BE2C (cell line): ENCODE measurements around the gene DTL.

Source experiments
- DNase-seq: peaks from one replicate; pipeline ENCODE4 v3.0.0-alpha.2; 2020
- H3K27me3 ChIP-seq: fragments of 250-450 bp; sonication (Bioruptor Pico); 2 replicates; pipeline ENCODE4 v1.5.1; 2020; ENCODE audit warnings: mild to moderate bottlenecking
- H3K36me3 ChIP-seq: fragments of 250-450 bp; sonication (Bioruptor Pico); 2 replicates; pipeline ENCODE4 v1.5.1; 2020; ENCODE audit warnings: mild to moderate bottlenecking
- H3K4me1 ChIP-seq: fragments of 250-450 bp; sonication (Bioruptor Pico); 2 replicates; pipeline ENCODE4 v1.5.1; 2020
- H3K4me3 ChIP-seq: 2 replicates; pipeline ENCODE4 v1.5.1; 2011; ENCODE audit warnings: low read depth, low read length
- H3K9me3 ChIP-seq: fragments of 250-450 bp; sonication (Bioruptor Pico); 2 replicates; pipeline ENCODE4 v1.5.1; 2020
- TF ChIP-seq, protein P1 (sequence below): IDR thresholded peaks from 2 replicates; pipeline ENCODE4 v1.5.1; 2012; ENCODE audit warnings: mild to moderate bottlenecking, low read depth, low read length

DTL gene

DNA sequence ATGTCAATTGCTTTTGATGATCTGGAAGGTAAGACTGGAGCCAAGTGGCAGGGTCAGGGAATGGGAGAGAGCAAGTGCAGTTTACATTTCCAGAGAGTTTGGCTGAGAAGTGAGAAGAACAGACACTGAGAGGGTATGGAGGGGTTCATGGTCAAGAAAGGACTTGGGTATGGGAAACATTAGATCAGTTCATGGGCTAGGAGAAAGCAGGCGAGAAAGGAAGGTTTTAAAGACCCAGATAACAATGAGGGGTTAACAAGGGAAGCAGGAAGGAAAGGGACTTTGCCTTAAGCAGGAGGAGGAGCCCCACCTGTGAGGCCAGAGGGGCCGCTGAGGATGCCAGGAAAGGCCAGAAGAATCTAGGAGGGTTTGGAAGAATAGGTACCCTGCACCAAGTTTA, 78.2 kb downstream of the DTL start:
- Histone ChIP-seq H3K4me1 (no peaks in the 10 kb centered on the region; the same call in 1 of the 2 replicates), H3K9me3 (no peaks in the 10 kb centered on the region), H3K4me3 (no peak overlapping the region), H3K36me3 (peaks cover 15% of the 10 kb centered on the region), H3K27me3 (no peaks in the 10 kb centered on the region)
- TF ChIP-seq, protein P1, sequence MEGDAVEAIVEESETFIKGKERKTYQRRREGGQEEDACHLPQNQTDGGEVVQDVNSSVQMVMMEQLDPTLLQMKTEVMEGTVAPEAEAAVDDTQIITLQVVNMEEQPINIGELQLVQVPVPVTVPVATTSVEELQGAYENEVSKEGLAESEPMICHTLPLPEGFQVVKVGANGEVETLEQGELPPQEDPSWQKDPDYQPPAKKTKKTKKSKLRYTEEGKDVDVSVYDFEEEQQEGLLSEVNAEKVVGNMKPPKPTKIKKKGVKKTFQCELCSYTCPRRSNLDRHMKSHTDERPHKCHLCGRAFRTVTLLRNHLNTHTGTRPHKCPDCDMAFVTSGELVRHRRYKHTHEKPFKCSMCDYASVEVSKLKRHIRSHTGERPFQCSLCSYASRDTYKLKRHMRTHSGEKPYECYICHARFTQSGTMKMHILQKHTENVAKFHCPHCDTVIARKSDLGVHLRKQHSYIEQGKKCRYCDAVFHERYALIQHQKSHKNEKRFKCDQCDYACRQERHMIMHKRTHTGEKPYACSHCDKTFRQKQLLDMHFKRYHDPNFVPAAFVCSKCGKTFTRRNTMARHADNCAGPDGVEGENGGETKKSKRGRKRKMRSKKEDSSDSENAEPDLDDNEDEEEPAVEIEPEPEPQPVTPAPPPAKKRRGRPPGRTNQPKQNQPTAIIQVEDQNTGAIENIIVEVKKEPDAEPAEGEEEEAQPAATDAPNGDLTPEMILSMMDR, result no peak
- DNase-seq, result no peak

DNA sequence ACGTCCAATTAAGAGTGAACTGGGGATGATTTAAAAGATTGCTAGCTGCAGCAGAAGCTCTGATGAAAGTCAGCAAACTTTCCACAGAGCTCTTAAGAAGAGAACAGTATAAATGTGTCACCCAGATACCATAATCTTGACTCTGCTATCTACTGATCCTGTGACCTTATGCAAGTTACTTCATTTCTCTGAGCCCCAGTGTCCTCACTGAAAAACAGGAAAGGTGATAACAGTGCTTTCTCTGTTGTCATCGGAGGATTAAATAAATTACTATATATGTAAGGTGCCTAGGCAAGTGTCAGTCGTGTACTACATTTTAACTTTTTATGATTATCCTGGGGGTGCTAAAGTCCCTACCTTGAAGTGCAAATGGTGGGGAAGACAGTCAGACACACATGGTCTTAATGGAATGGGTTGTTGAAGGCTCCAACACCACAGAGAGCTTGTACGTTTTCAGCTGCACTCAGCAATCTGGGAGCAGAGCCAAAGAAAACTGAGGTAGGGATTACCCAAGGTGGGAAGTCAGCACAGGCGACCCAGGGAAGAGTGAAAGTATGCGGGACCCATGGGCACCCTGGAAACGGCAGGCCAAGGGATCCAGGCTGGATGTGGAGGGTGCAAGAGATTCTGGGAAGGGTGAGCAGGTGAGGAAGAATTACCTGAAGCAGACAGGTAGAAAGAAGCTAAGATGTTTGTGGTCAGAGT, 82.8 kb downstream of the DTL start:
- no peaks in the 10 kb centered on the region for H3K9me3 ChIP-seq
- TF ChIP-seq, protein P1, result no peak
- peaks cover 4% of the 10 kb centered on the region for H3K36me3 ChIP-seq
- H3K27me3 ChIP-seq, result no peaks in the 10 kb centered on the region
- H3K4me3 ChIP-seq, result no peak overlapping the region
- no peaks in the 10 kb centered on the region; the same call in 1 of the 2 replicates for H3K4me1 ChIP-seq
- DNase-seq, result no peak

DNA sequence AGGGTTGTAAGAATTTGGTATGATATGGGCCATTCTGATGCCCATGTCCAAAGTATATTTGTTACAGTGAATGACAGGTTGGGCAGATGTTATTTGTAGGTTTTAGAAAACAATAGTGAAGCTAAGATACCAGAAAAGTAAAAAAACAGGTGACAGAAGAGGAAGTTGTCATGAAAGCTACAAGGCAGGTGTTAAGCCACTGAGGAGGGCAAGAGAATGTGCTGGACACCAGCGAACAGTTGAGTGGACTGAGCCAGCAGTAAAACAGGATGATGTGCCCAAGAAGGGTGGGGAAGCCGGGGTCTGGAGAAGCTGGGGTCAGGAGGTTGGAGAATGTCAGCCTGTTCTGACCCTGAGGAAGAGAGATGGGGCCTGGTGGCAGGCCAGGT, 83.3 kb downstream of the DTL start:
- TF ChIP-seq, protein P1, result no peak
- Histone ChIP-seq H3K4me3 (no peak overlapping the region), H3K27me3 (no peaks in the 10 kb centered on the region), H3K4me1 (no peaks in the 10 kb centered on the region; the same call in 1 of the 2 replicates), H3K36me3 (peaks cover under 1% of the 10 kb centered on the region), H3K9me3 (no peaks in the 10 kb centered on the region)
- DNase-seq, result no peak

DNA sequence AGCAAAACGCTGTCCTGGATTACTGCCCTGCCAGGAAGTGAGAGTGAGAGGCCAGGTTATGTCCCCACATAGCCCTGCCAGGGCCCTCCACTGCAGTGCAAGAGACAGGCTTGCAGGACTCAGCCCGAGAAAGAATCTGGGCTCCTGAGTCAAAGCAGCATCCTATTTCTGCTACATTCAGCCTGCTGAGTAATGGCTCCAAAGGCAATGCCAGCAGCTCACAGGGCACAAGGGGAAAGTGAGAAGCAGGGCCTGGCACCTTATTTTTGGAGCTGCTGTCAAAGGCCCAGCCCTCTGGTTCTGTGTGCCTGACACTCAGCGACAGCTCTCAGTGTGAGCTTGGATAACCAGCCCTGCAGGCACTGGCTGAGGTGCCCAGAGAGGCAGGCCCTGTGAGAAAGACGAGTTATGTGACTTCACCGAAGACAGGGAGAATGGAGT, 83.9 kb downstream of the DTL start:
- H3K4me3 ChIP-seq, result no peak overlapping the region

DNA sequence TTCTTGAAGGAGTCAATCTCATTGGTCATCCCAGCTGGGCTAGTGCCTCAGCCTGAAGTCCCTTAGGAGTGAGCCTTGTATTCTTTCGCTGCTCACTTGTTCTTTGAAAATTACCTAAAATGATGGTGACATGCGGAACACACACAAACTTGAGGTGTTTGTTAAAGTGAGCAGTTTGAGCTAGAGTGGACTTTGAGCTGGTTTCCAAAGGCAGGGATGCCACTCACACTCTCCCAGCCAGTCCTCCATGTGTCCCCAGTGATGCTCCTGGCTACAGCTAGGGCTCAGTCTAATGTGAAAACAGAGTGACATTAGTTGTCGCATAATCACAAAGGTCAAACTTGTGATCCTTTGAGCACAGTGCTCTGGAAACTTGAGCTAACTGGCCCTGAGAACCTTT, 84.3 kb downstream of the DTL start:
- no peaks in the 10 kb centered on the region; the same call in 1 of the 2 replicates for H3K36me3 ChIP-seq
- H3K4me3 ChIP-seq, result no peak overlapping the region
- H3K4me1 ChIP-seq, result no peaks in the 10 kb centered on the region
- TF ChIP-seq, protein P1, result no peak
- H3K9me3 ChIP-seq, result no peaks in the 10 kb centered on the region
- DNase-seq, result no peak
- H3K27me3 ChIP-seq, result no peaks in the 10 kb centered on the region

More for the DNA sequence above, 83.9 kb downstream of the DTL start:
- H3K4me1 ChIP-seq, result no peaks in the 10 kb centered on the region
- H3K36me3 ChIP-seq, result no peaks in the 10 kb centered on the region; the same call in 1 of the 2 replicates
- DNase-seq, result no peak
- no peaks in the 10 kb centered on the region for H3K27me3 ChIP-seq
- TF ChIP-seq, protein P1, result no peak
- H3K9me3 ChIP-seq, result no peaks in the 10 kb centered on the region

DNA sequence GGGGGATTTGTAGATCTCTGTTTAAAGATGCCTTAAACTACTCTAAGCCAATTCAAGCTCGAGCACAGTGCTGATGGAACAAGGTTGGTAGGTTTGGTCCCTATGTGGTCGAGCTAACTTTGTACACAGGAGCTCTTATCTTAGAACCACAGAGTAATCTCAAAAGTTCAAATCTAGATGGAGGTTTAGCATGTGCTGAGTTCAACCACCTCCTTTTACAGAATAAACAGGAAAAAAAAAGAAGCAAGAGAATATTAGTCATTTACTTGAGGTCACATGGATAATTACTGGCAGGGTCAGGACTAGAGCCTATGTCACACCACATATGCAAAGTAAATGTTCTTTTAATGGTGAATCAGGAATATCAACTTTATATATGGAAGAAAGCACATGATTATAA, 86.2 kb downstream of the DTL start:
- TF ChIP-seq, protein P1, result no peak
- no peaks in the 10 kb centered on the region; the same call in 1 of the 2 replicates for H3K36me3 ChIP-seq
- H3K4me1 ChIP-seq, result no peaks in the 10 kb centered on the region
- no peak overlapping the region for H3K4me3 ChIP-seq
- no peak for DNase-seq
- no peaks in the 10 kb centered on the region for H3K27me3 ChIP-seq
- H3K9me3 ChIP-seq, result no peaks in the 10 kb centered on the region
